ENCODE measurements around the gene TULP1.

Gene TULP1

DNA sequence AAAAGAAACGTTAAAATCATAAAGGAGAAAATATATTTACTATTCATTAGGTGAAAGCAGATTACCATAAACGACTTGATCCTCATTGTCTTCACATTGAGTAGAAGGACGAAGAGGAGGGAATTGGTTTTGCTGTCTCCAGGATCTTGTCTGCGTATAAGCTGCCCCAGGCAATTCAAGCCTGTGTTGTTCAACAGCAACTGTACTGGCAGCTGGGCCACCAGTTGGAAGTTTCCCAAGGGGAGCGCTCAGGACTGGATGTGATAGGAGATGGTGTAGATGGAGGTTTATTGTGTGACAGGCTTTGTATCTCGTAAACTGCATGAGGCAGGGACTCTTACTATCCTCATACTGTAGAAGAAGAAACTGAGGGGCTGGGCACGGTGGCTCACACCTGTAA is 64.5 kb downstream of the TULP1 start:
- no peaks in the 10 kb centered on the region for H3K36me3 ChIP-seq (ENCODE audit: control insufficient read depth, insufficient read depth, low read length)
- no peak overlapping the region for H3K9ac ChIP-seq (ENCODE audit: low read depth, low read length)
- H3K27me3 ChIP-seq (ENCODE audit: control insufficient read depth, insufficient read depth, low read length): peaks cover 6% of the 10 kb centered on the region
- no peak overlapping the region for H3K4me3 ChIP-seq (ENCODE audit: low read depth, low read length)
- no peaks in the 10 kb centered on the region for H3K9me3 ChIP-seq (ENCODE audit: control insufficient read depth, insufficient read depth, low read length)
- peaks cover 5% of the 10 kb centered on the region for H3K4me1 ChIP-seq (ENCODE audit: control insufficient read depth, insufficient read depth, low read length)

Data from iPS-15b (cell line).